Measurements from ENCODE around the gene CD248. TPM values are rescaled to one million over a fixed set of nuclear protein-coding genes. Genes with fewer than 3 reads are reported as not detected.

Gene CD248
- total and polyA plus RNA-seq, 2 donors (not counting 1 experiment from before 2014, with no cell fraction given) = 0.40 to 0.96 TPM

DNA sequence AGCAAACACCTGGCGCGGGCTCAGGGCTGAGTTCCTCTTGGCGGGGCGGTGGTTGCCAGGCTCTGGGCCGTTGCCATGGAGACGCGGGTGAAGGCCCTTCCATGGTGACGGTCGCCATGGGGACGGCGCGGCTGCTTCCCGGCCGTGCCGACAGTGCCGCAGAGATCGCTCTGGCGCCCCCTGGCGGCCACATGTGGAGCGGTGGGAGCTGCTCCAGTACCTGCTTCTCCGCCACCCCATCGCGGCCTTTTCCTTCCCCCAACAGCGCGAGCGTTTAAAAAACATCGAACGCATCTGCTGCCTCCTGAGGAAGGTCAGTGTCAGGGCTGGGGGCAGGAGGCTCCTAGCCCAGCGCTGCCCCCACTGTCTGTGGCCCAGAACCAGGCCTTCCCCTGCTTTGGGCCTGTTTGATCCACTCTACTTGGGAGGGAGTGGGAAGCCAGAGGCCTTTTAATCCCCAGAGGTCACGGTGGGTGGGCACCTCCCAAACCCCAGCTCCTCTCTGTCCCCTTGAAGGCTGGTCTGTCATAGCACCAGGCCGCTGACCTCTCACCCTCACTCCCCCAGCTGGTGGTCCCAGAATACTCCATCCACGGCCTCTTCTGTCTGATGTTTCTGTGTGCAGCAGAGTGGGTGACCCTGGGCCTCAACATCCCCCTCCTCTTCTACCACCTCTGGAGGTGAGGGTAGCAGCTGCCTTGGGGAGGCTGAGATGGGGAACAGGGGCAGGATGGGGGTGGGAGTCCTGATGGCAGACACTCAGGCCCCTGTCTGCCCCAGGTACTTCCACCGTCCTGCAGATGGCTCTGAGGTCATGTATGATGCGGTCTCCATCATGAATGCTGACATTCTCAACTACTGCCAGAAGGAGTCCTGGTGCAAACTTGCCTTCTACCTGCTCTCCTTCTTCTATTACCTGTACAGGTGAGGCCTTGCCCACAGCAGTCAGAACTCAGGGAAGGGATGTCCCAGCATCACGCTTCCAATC, 34.1 kb downstream of the CD248 start:
- H3K4me3 ChIP-seq (ENCODE audit: control extremely low read depth in 1 of 5, extremely low read depth in 1 of 5, insufficient read depth in 1 of 5, low read depth in 2 of 5, low read length in 4 of 5) = no peak overlapping the region
- peak overlapping the region; percentile 95 for H3K27ac Mint-ChIP-seq
- H3K27ac ChIP-seq (ENCODE audit: low read length in 2 of 2) = peak overlapping the region; percentile 59 to 80
- CTCF ChIA-PET = interaction anchor here (0.5 to 4.1 kb wide), 15 partner anchors 9 to 230 kb away, joined by 3 to 33 read pairs (median 4); partner anchors contain the start of genes RAB1B, SF3B2, SLC29A2 and TMEM151A
- no peak for TF ChIP-seq EZH2 (IDR thresholded peaks at IDR 0.05; ENCODE audit: borderline replicate concordance, insufficient read depth, low read depth, low read length, poor library complexity, severe bottlenecking)
- TF ChIP-seq, protein P1, sequence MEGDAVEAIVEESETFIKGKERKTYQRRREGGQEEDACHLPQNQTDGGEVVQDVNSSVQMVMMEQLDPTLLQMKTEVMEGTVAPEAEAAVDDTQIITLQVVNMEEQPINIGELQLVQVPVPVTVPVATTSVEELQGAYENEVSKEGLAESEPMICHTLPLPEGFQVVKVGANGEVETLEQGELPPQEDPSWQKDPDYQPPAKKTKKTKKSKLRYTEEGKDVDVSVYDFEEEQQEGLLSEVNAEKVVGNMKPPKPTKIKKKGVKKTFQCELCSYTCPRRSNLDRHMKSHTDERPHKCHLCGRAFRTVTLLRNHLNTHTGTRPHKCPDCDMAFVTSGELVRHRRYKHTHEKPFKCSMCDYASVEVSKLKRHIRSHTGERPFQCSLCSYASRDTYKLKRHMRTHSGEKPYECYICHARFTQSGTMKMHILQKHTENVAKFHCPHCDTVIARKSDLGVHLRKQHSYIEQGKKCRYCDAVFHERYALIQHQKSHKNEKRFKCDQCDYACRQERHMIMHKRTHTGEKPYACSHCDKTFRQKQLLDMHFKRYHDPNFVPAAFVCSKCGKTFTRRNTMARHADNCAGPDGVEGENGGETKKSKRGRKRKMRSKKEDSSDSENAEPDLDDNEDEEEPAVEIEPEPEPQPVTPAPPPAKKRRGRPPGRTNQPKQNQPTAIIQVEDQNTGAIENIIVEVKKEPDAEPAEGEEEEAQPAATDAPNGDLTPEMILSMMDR (IDR thresholded peaks at IDR 0.05) = peak; percentile 88
- intact Hi-C loops (cut with micrococcal nuclease) = loop anchor here (1.0 kb wide), 2 partner anchors 14 to 60 kb away; partner anchors contain the start of gene RAB1B
- POLR2A ChIA-PET = interaction anchor here (0.6 to 1.5 kb wide), 7 partner anchors 15 to 1161 kb away, joined by 3 to 11 read pairs (median 3); partner anchors contain the start of genes FAU, MRPL49, RAB1B and SF3B2
- WGBS (ENCODE audit: insufficient coverage) = 12% methylated on average over 33 of the region's 35 CpGs
- H3K4me1 Mint-ChIP-seq = peaks cover 38% of the 10 kb centered on the region
- H3K9me3 ChIP-seq (ENCODE audit: control extremely low read depth in 1 of 3, control insufficient read depth in 2 of 3, insufficient read depth in 1 of 3, low read length in 2 of 3) = no peaks in the 10 kb centered on the region
- H3K4me1 ChIP-seq (ENCODE audit: control insufficient read depth in 2 of 2, insufficient read depth in 2 of 2, low read length in 2 of 2) = peaks cover 23 to 36% of the 10 kb centered on the region in 2 donors
- H4K20me1 ChIP-seq (ENCODE audit: control insufficient read depth, insufficient read depth, low read length, poor library complexity, severe bottlenecking) = peaks cover 33% of the 10 kb centered on the region
- peak; percentile 78 for ATAC-seq (ENCODE audit: low read depth)
- H3K9ac ChIP-seq (ENCODE audit: low read length) = no peak overlapping the region
- H3K36me3 ChIP-seq (replicated peaks in 1 of 2; ENCODE audit: control extremely low read depth in 1 of 2, control insufficient read depth in 1 of 2, extremely low read depth in 1 of 2, insufficient read depth in 2 of 2, low read length in 1 of 2) = peaks cover 0 to 13% of the 10 kb centered on the region in 2 experiments
- peak; percentile 100 for DNase-seq
- H3K4me2 ChIP-seq (replicated peaks; ENCODE audit: low read depth, low read length, poor library complexity, severe bottlenecking) = peak overlapping the region; percentile 58
- H3K4me3 Mint-ChIP-seq = peak overlapping the region; percentile 60
- H3K27me3 ChIP-seq (replicated peaks in 1 of 4; ENCODE audit: control extremely low read depth in 1 of 4, control insufficient read depth in 3 of 4, insufficient read depth in 4 of 4, low read length in 3 of 4) = peaks cover 0 to 16% (median 3%) of the 10 kb centered on the region in 4 experiments
- peaks cover 30% of the 10 kb centered on the region for H3K79me2 ChIP-seq (ENCODE audit: control insufficient read depth, insufficient read depth, low read length)
- peaks cover 3% of the 10 kb centered on the region for H3K27me3 Mint-ChIP-seq
- H3K9me3 Mint-ChIP-seq (ENCODE audit: insufficient read depth) = no peaks in the 10 kb centered on the region
- peak overlapping the region; percentile 52 for H2AFZ ChIP-seq (ENCODE audit: insufficient read depth, low read depth, low read length, poor library complexity, severe bottlenecking)
